MV-4-11 (cell line): ENCODE measurements around the gene NCOA7.

Experiments
- DNase-seq: peaks from one replicate; lab custom pipeline; 2025; lab: John Stamatoyannopoulos, UW

Gene NCOA7

GRCh38 chr6:125811259-125811658 lies 20.5 kb downstream of the NCOA7 start:
- DNase-seq = peak; percentile 88

DNA sequence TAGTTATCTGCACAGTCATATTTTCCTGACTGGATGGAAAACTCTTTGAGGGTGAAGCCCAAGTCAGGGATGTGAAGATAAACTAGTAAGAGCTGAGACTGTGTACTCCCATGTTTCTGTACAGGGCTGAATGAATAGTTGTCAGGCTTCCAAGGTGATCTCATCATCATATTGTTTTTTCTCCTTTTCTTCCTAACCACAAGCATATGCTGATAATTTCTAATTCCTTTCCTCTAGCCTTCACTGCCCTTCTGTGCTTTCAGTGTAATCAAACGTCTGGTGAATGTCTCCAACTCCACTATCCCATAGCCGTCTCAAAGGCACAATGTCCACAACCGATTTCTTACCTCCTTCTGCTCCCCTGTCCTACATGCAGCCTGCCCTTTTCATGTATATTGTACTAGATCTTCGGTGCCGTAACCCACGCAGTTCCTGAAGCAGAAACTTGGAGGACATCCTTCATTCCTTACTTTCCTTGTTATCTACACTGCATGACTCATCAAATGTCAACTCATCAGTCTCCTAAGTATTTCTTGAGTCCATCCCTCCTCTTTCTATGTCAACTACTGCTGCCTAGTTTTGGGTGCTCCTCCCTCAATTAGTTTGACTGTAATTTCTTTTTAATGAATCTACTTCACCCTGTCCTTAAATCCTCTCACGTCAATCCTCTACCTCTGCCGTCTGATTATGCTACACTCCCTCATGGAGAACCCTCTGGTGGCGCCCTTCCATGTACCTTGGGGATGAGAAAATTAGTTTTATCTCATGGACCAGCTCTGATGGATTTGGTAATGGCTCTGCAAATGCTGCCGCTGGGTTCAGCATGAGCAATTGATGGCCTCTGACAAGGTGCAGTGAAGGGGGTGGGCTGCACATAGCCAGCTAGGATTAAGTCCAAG lies 21.9 kb downstream of the NCOA7 start:
- DNase-seq = no peak

DNA sequence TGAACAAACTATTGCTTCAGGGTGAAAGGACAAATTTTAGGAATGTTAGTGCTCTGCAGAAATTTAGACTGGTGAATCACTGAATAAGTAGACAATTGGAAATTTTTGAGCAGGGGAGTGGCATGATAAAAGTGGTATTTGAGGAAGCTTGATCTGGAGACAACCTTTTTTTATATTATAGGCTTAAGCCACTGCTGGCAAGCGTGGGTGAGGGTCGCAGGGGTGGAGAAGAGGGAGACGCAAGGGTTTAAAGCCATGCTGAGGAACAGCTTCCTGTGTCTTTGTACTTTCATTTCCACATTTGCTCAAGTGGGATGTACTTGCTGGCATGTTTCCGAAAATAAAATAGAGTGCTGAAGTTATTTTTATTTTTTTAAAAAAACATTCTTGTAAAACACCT lies 23.7 kb downstream of the NCOA7 start:
- DNase-seq = peak; percentile 62

DNA sequence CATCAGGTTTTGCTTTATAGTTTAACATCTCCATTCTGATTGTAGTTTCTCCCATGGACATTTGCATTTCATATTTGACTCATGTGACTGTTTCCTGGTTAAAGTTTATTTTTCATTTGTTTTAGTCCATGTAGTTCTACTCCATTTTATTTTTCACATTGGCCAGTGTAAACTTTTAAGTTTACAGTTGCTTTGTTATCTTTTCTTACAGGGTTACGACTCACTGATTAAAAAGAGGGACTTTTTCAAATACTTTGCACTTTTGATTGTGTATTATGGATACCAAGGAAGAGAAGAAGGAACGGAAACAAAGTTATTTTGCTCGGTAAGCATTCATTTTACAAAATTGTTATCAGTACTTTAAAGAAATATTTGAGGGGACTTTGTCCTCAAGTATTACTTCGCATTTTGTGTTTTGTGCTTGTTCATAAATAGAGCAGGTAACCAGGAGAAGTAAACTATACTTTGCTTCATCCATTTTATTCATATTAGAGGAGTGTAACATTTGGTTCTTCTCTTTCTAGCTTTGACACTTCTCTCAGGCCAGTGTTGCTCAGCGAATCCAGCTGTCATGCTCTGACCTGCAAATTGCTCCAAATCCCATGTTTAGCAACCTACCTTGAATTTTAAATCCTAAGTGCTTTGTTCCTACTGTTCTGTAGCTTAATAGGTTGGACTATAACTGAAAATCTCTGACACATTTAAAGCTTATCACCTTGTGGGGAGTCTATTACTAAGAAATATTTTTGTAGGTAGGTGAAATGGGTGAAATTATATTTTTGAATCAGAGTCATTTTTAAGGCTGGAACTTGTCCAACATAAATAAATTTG lies 24.5 kb downstream of the NCOA7 start:
- no peak for DNase-seq

DNA sequence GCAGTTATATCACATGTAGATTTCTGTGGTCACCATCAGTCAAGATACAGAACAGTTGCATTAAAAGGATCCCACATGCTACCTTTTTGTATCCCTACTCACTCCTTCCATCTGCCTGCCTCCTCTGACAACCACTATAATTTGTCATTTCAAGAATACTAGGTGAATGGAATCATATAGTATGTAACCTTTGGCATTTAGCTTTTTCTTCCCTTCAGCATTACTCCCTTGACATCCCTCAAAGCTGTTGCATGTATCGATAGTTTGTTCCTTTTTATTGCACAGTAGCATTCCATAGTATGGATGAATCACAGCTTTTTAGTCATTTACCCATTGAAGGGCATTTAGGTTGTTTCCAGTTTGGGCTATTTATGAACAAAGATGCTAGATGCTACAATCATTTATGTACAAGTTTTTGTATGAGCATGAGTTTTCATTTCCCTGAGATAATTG lies 26.1 kb downstream of the NCOA7 start:
- no peak for DNase-seq

- DNase-seq = no peak
Observed at GRCh38 chr6:125818225-125818657, 27.5 kb downstream of the NCOA7 start.

- DNase-seq = no peak
Observed at GRCh38 chr6:125818772-125819260, 28.1 kb downstream of the NCOA7 start.

DNA sequence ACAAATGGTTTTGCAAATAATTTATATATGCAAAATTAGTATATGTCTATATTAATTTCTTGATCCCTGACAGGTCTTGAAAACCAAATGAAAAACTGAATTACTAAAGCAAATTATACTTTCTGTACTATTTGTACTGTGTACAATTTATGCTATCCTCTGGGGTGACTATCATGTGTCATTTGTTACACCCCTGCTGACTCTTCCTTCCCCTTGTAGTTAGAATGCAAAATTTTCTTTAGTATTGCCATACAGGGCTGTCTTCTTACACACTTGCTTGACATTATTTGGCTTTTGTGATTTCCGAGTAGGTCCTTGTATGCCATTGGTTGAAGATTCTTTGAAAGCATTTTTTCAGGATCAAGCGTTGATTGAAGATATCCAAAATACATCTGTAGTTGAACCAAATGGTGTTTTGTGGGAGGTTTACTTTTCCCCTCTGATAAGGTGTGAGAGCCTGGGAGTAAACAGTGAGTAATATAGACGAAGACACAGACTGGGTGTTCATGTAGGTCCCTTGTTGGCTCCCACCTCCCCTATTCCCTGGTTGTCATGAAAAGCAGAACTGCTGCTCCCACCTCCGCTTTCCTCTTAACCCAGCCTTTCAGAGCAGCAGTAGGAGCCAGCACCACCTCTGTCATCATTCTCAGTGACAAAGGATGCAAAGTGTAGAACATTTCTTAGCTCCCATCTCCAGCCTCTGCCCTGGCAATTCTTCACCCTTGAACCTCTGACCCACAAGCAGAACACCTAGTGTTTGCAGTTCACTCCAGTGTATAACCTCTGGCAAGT lies 29.0 kb downstream of the NCOA7 start:
- no peak for DNase-seq

GRCh38 chr6:125821825-125822281 lies 31.1 kb downstream of the NCOA7 start:
- peak; percentile 40 for DNase-seq

- no peak for DNase-seq
Observed at GRCh38 chr6:125823180-125823579, 32.4 kb downstream of the NCOA7 start.

DNA sequence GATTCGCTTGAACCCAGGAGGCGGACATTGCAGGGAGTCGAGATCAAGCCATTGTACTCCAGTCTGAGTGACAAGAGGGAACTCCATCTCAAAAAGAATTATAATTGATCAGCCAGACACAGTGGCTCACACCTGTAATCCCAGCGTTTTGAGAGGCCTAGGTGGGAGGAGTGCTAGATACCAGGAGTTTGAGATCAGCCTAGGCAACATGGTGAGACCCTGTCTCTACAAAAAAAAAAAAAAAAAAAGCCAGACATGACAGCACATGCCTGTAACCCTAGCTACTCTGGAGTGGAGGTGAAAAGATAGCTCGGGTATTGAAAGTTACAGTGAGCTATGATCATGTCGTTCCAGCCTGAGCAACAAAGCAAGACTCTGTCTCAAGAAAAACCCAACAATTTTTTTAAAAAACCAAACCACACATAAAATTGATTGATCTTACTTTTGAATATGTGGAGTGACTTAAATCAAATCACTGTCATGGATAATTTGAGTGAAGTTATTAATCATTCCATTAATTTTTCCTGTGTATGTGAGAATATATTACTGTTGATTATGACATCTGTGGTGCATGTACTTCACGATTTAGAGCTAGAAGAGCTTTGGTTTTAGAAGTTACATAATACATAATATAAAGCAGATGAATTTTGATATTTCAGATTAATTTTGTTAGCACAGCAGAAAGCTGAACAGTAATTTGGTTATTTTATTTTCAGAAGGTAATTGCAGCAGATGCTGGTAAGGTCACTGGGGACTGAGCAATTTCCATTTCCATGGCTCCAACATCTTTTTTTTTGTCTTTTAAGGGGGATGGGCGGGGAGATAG lies 34.4 kb downstream of the NCOA7 start:
- no peak for DNase-seq

DNA sequence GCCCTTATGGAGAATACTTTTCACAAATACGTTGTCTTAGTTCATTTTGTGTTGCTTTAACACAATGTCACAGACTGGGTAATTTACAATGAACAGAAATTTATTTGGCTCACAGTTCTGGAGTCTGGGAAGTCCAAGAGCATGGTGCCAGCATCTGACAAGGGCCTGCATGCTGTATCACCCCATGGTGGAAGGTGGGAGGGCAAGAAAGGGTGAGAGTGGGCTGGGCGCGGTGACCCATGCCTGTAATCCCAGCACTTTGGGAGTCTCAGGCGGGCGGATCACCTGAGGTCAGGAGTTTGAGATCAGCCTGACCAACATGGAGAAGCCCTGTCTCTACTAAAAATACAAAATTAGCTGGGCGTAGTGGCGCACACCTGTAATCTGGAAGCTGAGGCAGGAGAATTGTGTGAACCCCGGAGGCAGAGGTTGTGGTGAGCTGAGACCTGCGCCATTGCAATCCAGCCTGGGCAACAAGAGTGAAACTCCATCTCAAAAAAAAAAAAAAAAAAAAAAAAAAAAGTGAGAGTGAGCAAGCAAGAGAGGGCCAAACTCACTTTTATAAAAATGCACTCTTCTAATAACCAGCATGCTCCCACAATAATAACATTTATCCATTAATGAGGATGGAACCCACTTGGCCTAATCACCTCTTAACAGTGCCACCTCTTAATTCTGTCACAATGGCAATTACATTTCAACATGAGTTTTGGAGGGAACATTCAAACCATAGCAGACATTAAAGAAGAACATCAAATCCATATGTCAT lies 36.1 kb downstream of the NCOA7 start:
- no peak for DNase-seq

GRCh38 chr6:125827788-125828320 lies 37.1 kb downstream of the NCOA7 start:
- DNase-seq = peak; percentile 59

- DNase-seq = no peak
Observed at GRCh38 chr6:125828476-125829039, 37.8 kb downstream of the NCOA7 start.

- DNase-seq = no peak
Observed at GRCh38 chr6:125829433-125829832, 38.7 kb downstream of the NCOA7 start.

GRCh38 chr6:125831659-125832058 lies 40.9 kb downstream of the NCOA7 start:
- peak; percentile 45 for DNase-seq

- DNase-seq = peak; percentile 54
Observed at GRCh38 chr6:125832391-125833117, 41.8 kb downstream of the NCOA7 start.

GRCh38 chr6:125834348-125834747 lies 43.6 kb downstream of the NCOA7 start:
- DNase-seq = no peak
